ENCODE measurements around the gene FUT9.

- TF ChIP-seq POLR2AphosphoS5 (IDR thresholded peaks at IDR 0.05; ENCODE audit: low read depth, low read length) (no peak), CTCF (IDR thresholded peaks at IDR 0.05) (no peak), REST (IDR thresholded peaks at IDR 0.05; ENCODE audit: insufficient read depth in 1 of 2, low read depth in 2 of 2, low read length in 1 of 2) (no peak)
These were observed 17.6 kb upstream of the FUT9 start for GRCh38 chr6:95998133-95998532.

Measured in Panc1 (cell line).